ENCODE results near the gene CDS1. TPM values are rescaled to one million over a fixed set of nuclear protein-coding genes. Genes with fewer than 3 reads are reported as not detected.

The CDS1 gene
- total and polyA plus RNA-seq, 2 of the 8 experiments (the other 6 are each of a cell fraction or from before 2014, with no cell fraction given) = 8.7 to 13.9 TPM

DNA sequence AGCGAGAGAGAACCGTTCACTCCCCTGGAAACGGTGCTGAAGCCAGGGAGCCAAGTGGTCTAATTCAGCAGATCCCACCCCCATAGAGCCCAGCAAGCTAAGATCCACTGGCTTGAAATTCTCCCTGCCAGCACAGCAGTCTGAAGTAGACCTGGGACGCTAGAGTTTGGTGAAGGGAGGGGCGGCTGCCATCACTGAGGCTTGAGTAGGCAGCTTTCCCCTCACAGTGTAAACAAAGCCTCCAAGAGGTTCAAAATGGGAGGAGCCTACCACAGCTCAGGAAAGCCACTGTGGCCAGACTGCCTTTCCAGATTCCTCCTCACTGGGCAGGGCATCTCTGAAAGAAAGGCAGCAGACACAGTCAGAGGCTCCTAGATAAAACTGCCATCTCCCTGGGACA is 37.8 kb upstream of the CDS1 start:
- Histone ChIP-seq H3K18ac (ENCODE audit: extremely low read depth, low read length) (no peak overlapping the region), H3K4me1 (replicated peaks in 1 of 4; ENCODE audit: control insufficient read depth in 3 of 4, insufficient read depth in 4 of 4, low read length in 3 of 4) (no peaks in the 10 kb centered on the region; a peak in 1 of 7 replicates), H3K56ac (replicated peaks; ENCODE audit: insufficient read length, low read depth, low read length) (no peak overlapping the region), H3K23me2 (ENCODE audit: low read depth, low read length) (no peaks in the 10 kb centered on the region), H2BK15ac (ENCODE audit: low read length) (no peak overlapping the region), H3K14ac (ENCODE audit: insufficient read length) (no peak overlapping the region), H3K27me3 (replicated peaks in 1 of 4; ENCODE audit: control insufficient read depth in 3 of 4, extremely low read depth in 1 of 4, insufficient read depth in 3 of 4, low read length in 3 of 4) (no peaks in the 10 kb centered on the region), H2BK12ac (ENCODE audit: low read depth, low read length) (no peak overlapping the region), H2AFZ (ENCODE audit: low read length) (no peak overlapping the region), H4K8ac (ENCODE audit: extremely low read depth, insufficient read depth, low read length) (no peak overlapping the region), H3K23ac (ENCODE audit: insufficient read length) (no peak overlapping the region), H2BK5ac (ENCODE audit: low read depth, low read length) (no peak overlapping the region), H3K4me3 (ENCODE audit: extremely low read depth in 1 of 4, insufficient read depth in 2 of 4, low read depth in 3 of 4, low read length in 4 of 4) (no peak overlapping the region), H3K9me3 (ENCODE audit: insufficient read depth in 2 of 2, low read depth in 1 of 2, low read length in 1 of 2) (no peaks in the 10 kb centered on the region), H3K27ac (ENCODE audit: low read depth, low read length) (no peak overlapping the region), H2BK20ac (ENCODE audit: low read length) (no peak overlapping the region), H3K9ac (replicated peaks in 1 of 4; ENCODE audit: extremely low read depth in 1 of 4, low read depth in 3 of 4, low read length in 3 of 4) (no peak overlapping the region), H4K5ac (ENCODE audit: insufficient read length, low read depth, low read length) (no peak overlapping the region), H3K79me1 (ENCODE audit: low read depth, low read length) (no peaks in the 10 kb centered on the region), H4K91ac (replicated peaks; ENCODE audit: insufficient read length, low read length) (no peak overlapping the region), H2AK5ac (ENCODE audit: low read depth, low read length) (no peak overlapping the region), H3K4me2 (ENCODE audit: insufficient read depth in 1 of 2, low read depth in 2 of 2, low read length in 2 of 2) (no peak overlapping the region), H3K4ac (replicated peaks; ENCODE audit: insufficient read length, low read depth, low read length) (no peak overlapping the region), H2BK120ac (replicated peaks; ENCODE audit: low read depth, low read length) (no peak overlapping the region), H4K20me1 (replicated peaks in 1 of 2; ENCODE audit: control insufficient read depth in 1 of 2, insufficient read depth in 2 of 2, low read length in 2 of 2) (no peaks in the 10 kb centered on the region), H3K79me2 (ENCODE audit: control insufficient read depth in 1 of 2, insufficient read depth in 2 of 2, low read length in 2 of 2) (no peaks in the 10 kb centered on the region), H3K36me3 (ENCODE audit: control insufficient read depth in 2 of 4, insufficient read depth in 4 of 4, low read length in 3 of 4) (no peaks in the 10 kb centered on the region)
- ChIA-PET POLR2A (ENCODE audit: partially characterized antibody) (interaction anchor here (0.7 kb wide), 1 partner anchor 94 kb away, joined by 3 read pairs; no protein-coding TSS in a partner anchor), CTCF (ENCODE audit: partially characterized antibody) (interaction anchor here (0.6 to 4.0 kb wide), 5 partner anchors 16 to 964 kb away, joined by 3 to 18 read pairs (median 3); no protein-coding TSS in a partner anchor)
- no peak for DNase-seq (ENCODE audit: low read depth in 1 of 2, low spot score in 2 of 2)
- FAIRE-seq = no peak
- WGBS, 2 experiments (ENCODE audit: extremely low coverage in 1 of 2, insufficient coverage in 1 of 2, insufficient read length in 1 of 2, insufficient replicate concordance in 2 of 2, low coverage in 1 of 2, low lambda C conversion rate in 2 of 2, missing lambda C conversion rate in 1 of 2) = 79% methylated on average over 5 of the region's 5 CpGs; no CpG with 5 or more reads in 1 of the 2 experiments
- TF ChIP-seq NANOG (IDR thresholded peaks at IDR 0.05; ENCODE audit: insufficient read depth, low read depth, low read length, poor library complexity, severe bottlenecking) = no peak
- no peak for TF ChIP-seq POLR2A (IDR thresholded peaks at IDR 0.05; ENCODE audit: control extremely low read depth in 1 of 2, low read depth in 2 of 2, low read length in 2 of 2)
- no peak for TF ChIP-seq SP2 (IDR thresholded peaks at IDR 0.05; ENCODE audit: low read length)
- no peak for TF ChIP-seq JUND (IDR thresholded peaks at IDR 0.05; ENCODE audit: low read length)
- TF ChIP-seq KDM4A (IDR thresholded peaks at IDR 0.05; ENCODE audit: low read depth, low read length, severe bottlenecking) = no peak
- TF ChIP-seq, protein P1, sequence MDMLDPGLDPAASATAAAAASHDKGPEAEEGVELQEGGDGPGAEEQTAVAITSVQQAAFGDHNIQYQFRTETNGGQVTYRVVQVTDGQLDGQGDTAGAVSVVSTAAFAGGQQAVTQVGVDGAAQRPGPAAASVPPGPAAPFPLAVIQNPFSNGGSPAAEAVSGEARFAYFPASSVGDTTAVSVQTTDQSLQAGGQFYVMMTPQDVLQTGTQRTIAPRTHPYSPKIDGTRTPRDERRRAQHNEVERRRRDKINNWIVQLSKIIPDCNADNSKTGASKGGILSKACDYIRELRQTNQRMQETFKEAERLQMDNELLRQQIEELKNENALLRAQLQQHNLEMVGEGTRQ (IDR thresholded peaks at IDR 0.05; ENCODE audit: low read length) = no peak
- no peak for TF ChIP-seq TAF1 (IDR thresholded peaks at IDR 0.05; ENCODE audit: low read depth, low read length)
- no peak for TF ChIP-seq CREB1 (IDR thresholded peaks at IDR 0.05)
- no peak for TF ChIP-seq EGR1 (IDR thresholded peaks at IDR 0.05; ENCODE audit: borderline replicate concordance, low read depth, low read length)
- no peak for TF ChIP-seq HDAC2 (IDR thresholded peaks at IDR 0.05; ENCODE audit: borderline replicate concordance in 1 of 2, low read depth in 2 of 2, low read length in 2 of 2)
- TF ChIP-seq TEAD4 (IDR thresholded peaks at IDR 0.05; ENCODE audit: low read depth, low read length) = no peak
- TF ChIP-seq POLR2AphosphoS5 (IDR thresholded peaks at IDR 0.05; ENCODE audit: low read depth, low read length) = no peak
- no peak for TF ChIP-seq MAFK (IDR thresholded peaks at IDR 0.05; ENCODE audit: low read depth, low read length)
- no peak for TF ChIP-seq CBX8 (IDR thresholded peaks at IDR 0.05; ENCODE audit: borderline replicate concordance, low read depth, low read length)

Data from H1 (cell line).